Right atrium auricular region (tissue), 2 donors: ENCODE results near the gene TGFBR3. TPM values are rescaled to one million over a fixed set of nuclear protein-coding genes. Genes with fewer than 3 reads are reported as not detected.

Source experiments
- DNase-seq: peaks from one replicate; pipeline ENCODE4 v3.0.0-alpha.2; 2019; ENCODE audit warnings: low spot score
- H3K27ac ChIP-seq, 2 donors: fragments of 200-600 bp; sonication (generic); 1 replicate in 1 of 2; 2 replicates in 1 of 2; pipeline ENCODE4 v1.5.1; 2016 to 2019
- H3K27me3 ChIP-seq, 2 donors: fragments of 200-600 bp; sonication (generic); one replicate each; pipeline versions ENCODE4 v1.5.1 to v1.6.0; 2017 to 2019
- H3K36me3 ChIP-seq: fragments of 200-600 bp; sonication (generic); one replicate; pipeline ENCODE4 v1.5.1; 2016
- H3K4me1 ChIP-seq, 2 donors: fragments of 200-600 bp; sonication (generic); one replicate each; pipeline versions ENCODE4 v1.5.1 to v1.6.0; 2017 to 2019
- H3K4me3 ChIP-seq, 2 donors: fragments of 200-600 bp; sonication (generic); 1 replicate in 1 of 2; 2 replicates in 1 of 2; pipeline ENCODE4 v1.5.1; 2017 to 2019; ENCODE audit warnings: mild to moderate bottlenecking in 1 of 2, moderate library complexity in 1 of 2
- H3K9me3 ChIP-seq, 2 donors: fragments of 200-600 bp; sonication (generic); one replicate each; pipeline ENCODE4 v1.5.1; 2019
- total RNA-seq, 2 donors: library from RNA; depleted of rRNA; stranded (reverse); fragments of >200 nt; gene quantifications; one replicate each; pipeline ENCODE4 v1.1.0, GENCODE V29; 2016
- TF ChIP-seq, protein P1 (sequence below), 2 donors: fragments of 200-600 bp; sonication (generic); IDR thresholded peaks; one replicate each; pipeline ENCODE4 v1.5.1; 2019; ENCODE audit warnings: antibody characterized with exemption in 2 of 2

Gene TGFBR3
- total RNA-seq, 2 donors from 2014 or later = 40.5 to 64.8 TPM

DNA sequence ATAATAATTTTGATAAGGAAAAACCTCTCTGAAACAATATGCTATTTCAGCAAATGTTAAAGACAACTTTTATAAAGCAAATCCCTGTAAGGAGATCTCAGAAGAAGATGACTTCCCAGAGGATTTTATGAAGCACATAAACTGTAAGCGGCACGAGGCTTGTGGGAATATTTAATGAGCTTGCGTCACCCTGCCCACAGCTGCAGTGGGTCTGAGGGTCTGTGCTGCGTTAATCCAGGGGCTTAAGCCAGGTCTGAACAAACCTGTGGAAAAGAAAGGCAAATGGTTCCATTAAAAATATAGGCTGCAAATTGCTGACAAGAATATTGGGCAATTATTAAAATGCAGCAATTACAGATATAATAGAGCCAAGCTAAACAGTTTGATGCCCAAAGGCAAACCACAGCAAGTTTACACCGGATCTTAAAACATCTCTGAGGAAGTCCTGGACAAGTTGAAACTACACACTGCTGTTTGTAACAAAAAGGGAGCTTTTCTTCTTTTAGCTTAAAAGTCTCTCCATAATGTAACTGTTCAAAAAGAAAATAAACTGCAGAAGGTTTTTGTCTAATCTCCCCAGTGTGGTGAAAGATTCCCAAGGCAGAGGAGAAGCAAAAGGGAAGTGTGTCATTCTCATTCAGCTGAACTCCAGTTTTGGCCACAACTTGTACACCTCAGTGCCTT is 21.8 kb downstream of the TGFBR3 start:
- no peak for DNase-seq
- Histone ChIP-seq H3K4me3 (no peak overlapping the region), H3K9me3 (no peaks in the 10 kb centered on the region), H3K27ac (peak overlapping the region; percentile 1 to 15), H3K27me3 (no peaks in the 10 kb centered on the region), H3K4me1 (peaks cover 0 to 24% of the 10 kb centered on the region in 2 donors), H3K36me3 (no peaks in the 10 kb centered on the region)
- TF ChIP-seq, protein P1, sequence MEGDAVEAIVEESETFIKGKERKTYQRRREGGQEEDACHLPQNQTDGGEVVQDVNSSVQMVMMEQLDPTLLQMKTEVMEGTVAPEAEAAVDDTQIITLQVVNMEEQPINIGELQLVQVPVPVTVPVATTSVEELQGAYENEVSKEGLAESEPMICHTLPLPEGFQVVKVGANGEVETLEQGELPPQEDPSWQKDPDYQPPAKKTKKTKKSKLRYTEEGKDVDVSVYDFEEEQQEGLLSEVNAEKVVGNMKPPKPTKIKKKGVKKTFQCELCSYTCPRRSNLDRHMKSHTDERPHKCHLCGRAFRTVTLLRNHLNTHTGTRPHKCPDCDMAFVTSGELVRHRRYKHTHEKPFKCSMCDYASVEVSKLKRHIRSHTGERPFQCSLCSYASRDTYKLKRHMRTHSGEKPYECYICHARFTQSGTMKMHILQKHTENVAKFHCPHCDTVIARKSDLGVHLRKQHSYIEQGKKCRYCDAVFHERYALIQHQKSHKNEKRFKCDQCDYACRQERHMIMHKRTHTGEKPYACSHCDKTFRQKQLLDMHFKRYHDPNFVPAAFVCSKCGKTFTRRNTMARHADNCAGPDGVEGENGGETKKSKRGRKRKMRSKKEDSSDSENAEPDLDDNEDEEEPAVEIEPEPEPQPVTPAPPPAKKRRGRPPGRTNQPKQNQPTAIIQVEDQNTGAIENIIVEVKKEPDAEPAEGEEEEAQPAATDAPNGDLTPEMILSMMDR (IDR thresholded peaks at IDR 0.05) = no peak

DNA sequence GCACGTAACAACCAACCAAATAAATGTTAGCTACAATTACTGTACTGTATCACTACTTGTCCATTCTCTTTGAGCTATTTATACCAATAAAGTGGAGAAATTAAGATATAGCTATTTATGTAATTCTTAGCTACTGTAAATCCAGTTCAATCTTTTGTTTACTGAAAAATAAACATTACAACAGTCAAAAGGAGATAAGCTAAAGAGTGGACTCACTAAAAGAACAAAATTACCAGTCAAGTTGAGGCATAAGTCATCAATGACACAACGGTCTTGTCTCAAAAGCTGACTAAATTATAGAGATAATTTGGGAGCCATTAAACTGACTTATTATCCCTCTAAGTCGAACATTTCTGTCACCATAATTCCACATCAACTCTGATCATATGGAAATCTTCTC is 22.5 kb downstream of the TGFBR3 start:
- H3K27me3 ChIP-seq = no peaks in the 10 kb centered on the region
- no peak overlapping the region for H3K4me3 ChIP-seq
- no peak for DNase-seq
- H3K27ac ChIP-seq = no peak overlapping the region
- H3K36me3 ChIP-seq = no peaks in the 10 kb centered on the region
- TF ChIP-seq, protein P1 (IDR thresholded peaks at IDR 0.05) = no peak
- peaks cover 0 to 24% of the 10 kb centered on the region in 2 donors for H3K4me1 ChIP-seq
- H3K9me3 ChIP-seq = no peaks in the 10 kb centered on the region

DNA sequence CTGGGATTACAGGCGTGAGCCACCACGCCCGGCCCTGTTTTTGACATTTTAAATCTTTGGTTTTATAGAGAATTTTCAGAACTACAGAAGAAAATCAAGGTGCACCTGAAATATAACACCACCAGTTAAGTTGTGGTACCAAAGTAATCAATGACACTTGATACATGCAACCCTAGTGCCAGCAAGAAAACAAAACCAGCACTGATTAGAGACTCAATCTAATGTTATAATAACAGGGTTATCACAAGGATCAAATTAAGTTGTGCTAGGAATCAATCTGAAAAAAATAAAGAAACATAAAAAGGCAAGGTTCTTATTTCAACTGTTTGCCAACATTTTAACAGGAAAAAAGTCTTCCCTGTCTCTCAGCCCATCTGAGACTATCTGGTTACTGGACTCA is 23.8 kb downstream of the TGFBR3 start:
- Histone ChIP-seq H3K27me3 (no peaks in the 10 kb centered on the region), H3K36me3 (no peaks in the 10 kb centered on the region), H3K27ac (no peak overlapping the region), H3K9me3 (no peaks in the 10 kb centered on the region), H3K4me1 (peaks cover 0 to 20% of the 10 kb centered on the region in 2 donors), H3K4me3 (no peak overlapping the region)
- no peak for DNase-seq
- TF ChIP-seq, protein P1 (IDR thresholded peaks at IDR 0.05) = no peak

- peaks cover 0 to 10% of the 10 kb centered on the region in 2 donors for H3K4me1 ChIP-seq
- no peak overlapping the region for H3K4me3 ChIP-seq
- H3K36me3 ChIP-seq = peaks cover 5% of the 10 kb centered on the region
- H3K9me3 ChIP-seq = no peaks in the 10 kb centered on the region
- H3K27ac ChIP-seq = no peak overlapping the region
- no peaks in the 10 kb centered on the region for H3K27me3 ChIP-seq
- no peak for DNase-seq
- TF ChIP-seq, protein P1 (IDR thresholded peaks at IDR 0.05) = no peak
Observed at GRCh38 chr1:91857557-91858239, 28.3 kb downstream of the TGFBR3 start.

DNA sequence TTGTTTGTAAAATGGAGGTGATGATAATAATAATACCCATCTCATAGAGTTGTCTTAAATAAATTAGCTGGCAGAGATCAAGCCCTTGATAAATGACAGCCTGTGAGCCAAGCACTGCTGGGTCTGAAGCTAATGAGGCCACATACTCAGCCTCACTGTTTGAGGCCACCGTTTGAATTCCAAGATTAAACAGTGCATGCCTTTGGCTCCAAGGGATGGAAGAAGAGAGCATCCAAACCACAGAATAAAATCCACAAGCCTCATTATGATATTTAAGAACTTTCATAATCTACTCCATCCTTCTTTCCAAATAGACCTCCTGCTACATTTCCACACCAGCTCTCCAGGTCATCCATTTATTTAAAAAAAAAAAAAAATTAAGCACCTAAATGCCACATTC is 29.0 kb downstream of the TGFBR3 start:
- H3K9me3 ChIP-seq = no peaks in the 10 kb centered on the region
- TF ChIP-seq, protein P1 (IDR thresholded peaks at IDR 0.05) = no peak
- no peaks in the 10 kb centered on the region for H3K27me3 ChIP-seq
- no peak overlapping the region for H3K4me3 ChIP-seq
- H3K36me3 ChIP-seq = peaks cover 5% of the 10 kb centered on the region
- peaks cover 0 to 17% of the 10 kb centered on the region in 2 donors for H3K4me1 ChIP-seq
- H3K27ac ChIP-seq = no peak overlapping the region
- DNase-seq = no peak
